ENCODE data around the gene NAGPA.
"Not testable (repeated sequence)": the region's sequence is repeated elsewhere in the genome, so short reads cannot be mapped to it uniquely, and the experiment has no call there.

NAGPA gene

DNA sequence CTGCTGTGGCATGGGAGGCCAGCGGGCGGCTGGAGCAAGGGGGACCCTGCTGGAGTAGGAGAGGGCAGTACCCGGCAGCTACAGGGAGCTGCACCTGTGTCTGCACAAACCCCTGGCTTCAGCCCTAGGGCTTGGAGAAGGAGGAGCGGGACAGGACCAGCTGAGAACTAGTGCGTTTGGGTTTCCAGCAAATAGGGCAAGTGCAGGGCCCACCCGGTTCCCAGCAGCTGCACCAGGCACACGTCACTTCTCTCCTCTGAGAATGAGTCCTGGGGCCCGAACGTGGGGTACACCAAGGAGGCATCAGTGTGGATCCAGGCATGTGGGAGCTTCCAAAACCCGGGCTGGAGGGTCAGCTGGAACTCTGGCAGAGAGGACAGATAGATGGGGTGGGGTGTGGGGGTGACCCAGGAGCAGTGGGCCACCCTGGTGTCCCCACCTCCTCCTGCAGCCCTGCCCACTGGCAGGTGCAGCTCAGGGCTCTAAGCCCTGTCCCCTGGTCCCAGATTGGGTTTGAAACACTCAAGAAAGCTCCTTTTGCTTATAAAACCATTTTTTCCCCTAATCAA lies 26.4 kb upstream of the NAGPA start:
- DNase-seq = no peak

DNA sequence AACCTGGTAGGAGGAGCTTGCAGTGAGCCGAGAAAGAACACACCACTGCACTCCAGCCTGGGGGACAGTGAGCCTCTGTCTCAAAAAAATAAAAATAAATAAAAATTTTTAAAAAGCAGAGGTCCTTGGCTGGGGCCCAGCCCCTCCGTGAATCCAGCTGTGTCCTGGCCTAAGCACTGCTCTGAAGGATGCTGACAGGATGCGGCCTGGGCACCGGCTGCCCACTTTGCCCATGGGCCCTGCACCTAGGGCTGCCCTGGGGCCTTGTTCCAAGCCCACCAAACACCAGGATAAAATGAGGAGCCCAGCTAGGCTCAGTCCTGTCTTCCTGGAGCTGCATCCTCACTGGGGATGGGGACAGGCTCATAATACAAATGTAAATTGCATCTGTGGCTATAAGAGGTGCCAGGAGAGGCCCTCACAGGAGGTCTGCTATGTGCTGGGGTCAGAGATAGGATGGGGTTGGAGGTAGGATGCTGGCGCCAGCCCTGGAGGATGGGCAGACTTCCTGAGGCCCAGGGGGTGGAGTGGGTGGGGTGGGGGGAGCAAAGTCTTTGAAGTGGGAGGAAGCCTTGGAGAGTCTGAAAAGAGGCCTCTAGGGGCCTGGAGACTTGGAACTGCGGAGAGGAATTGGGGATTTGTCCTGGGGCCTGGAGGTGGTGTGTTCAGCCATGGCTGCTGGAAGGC lies 25.8 kb upstream of the NAGPA start:
- no peak for DNase-seq

DNA sequence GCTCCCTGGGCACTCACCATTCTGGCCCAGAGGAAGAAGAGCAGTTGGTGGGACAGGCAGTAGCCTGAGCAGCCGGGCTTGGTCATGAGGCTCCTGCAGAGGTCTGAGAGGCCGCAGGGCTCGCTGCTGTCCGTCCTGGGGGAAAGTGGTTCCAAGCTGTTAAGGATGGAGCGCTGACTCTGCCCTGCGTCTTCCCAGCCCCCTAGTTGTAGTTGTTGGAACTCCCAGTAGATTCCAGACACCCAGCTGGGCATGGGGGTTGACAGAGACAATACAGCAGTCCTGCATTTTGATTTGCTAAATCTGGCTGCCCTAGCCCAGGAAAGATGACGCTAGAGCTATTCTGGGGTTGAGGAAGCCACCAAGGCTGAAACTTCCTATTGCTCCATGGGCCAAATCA lies 24.7 kb upstream of the NAGPA start:
- DNase-seq = no peak

DNA sequence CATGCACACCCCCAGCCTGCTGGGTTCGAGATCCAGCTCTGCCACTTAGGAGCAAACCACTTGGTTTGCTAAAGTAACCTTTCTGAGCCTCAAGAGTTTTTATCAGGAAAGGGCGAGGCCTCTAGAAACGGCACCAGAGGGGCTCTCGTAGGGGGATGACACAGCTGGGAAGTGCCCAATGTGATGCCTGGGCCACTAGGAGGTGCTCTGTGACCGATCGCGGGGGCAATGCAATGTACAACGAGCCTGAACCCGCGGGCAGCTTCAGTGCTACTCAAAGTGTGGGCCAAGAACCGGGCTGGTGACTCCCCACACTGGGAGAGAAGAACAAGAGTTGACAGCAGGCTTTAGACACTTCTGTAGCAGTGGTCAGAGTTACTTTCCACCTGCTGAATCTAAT lies 22.6 kb upstream of the NAGPA start:
- DNase-seq = peak in 1 of 4 experiments; percentile 21

DNA sequence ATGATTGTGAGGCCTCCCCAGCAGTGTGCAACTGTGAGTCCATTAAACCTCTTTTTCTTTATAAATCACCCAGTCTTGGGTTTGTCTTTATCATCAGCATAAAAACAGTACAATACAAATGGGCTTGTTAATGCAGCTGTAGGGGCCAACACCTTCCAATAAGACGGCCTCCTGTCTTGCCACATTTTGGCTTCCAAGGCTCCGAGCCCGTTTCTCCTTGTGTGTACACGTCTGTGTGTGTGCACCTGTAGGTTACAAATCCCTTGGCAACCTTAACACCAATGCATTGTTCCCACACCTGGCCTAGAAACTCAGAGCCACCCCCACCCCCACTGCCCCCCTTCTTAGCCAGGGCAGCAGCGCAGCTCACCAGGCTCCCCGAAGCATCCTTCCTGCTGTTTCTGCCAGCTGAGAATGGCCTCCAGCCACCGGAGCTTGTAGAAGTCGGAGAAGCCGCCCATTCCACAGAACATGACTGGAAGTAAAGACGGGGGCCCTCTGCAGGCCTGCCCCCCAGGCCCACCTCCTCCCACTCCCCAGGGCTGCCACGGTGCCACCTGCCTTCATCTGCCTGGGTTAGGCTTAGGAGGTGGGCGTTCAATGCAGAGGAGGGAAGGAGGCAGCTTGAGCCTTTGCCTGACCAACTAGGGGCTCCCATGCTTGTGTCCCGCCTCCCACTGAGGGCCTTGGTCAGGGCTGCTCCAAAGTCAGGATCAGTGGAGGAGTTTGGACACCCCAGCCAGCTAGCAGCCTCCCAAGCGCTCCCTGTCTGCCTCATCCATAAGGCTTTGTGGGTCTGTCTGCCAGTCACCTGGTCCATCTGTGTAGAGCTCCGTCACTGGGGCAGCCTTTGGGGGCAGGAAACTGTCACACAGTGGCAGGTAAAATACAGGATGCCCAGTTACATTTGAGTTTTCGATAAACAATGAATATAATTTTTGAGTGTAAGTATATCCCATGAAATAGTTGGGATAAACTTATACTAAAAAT lies 21.4 kb upstream of the NAGPA start:
- DNase-seq = no peak

DNA sequence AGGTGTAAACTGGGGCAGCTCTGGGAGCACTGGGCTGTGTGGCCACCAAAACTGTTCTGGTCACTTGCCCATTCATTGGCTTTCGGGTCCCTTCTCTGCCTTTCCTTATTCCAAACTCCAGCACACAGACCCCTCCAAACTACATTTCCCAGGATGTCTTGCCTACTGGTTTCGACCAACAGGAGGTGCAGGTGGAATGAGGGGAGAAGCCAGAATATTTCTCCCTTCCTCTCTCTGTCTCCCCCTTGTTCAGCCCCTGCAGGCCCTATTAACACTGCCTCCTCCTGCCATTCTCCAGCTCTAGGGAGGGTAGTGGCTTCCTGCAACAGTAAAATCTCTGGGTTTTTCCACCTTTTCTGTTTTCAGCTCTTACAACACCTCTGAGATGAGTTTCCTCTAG lies 13.2 kb upstream of the NAGPA start:
- no peak for DNase-seq

DNA sequence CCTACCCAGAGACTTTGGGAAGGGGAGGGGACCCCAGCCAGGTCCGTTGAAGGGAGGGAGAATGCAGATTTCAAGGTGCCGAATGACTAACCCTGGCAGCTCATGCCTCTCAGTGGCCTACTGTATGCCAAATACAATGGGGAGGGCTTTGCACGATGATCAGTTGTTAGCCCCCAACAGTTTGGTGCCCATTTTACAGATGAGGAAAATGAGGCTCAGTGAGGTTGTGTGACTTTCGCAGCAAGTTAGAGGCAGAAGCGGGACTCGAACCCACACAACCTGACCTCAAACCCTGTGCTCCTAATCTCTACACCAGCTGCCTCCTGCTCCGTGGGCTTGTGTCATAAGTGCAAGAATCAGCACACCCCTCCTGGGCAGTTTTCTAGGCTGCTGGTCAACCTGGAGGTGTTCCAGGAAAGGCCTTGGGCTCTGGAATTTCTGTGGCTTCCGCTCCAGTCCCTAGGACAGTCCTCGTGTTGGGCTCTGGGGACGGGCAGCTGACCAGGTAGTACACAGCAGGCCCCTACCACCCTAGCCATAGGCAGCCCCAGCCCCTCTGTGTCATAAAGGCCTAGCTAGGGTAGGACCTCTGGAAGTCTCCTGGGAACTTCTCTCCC lies 11.9 kb upstream of the NAGPA start:
- no peak for DNase-seq

DNA sequence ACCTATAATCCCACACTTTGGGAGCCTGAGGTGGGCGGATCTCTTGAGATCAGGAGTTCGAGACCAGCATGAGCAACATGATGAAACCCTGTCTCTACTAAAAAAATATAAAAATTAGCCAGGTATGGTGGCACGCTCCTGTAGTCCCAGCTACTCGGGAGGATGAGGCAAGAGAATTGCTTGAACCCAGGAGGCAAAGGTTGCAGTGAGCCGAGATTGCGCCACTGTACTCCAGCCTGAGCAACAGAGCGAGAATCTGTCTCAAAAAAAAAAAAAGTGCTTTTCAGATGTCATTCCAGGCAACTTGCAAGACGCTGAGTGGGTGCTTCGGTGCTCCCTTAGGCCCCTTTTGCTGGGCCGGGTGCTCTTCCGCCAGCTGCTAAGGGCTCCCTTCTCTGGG lies 10.8 kb upstream of the NAGPA start:
- not testable (repeated sequence) for DNase-seq

DNA sequence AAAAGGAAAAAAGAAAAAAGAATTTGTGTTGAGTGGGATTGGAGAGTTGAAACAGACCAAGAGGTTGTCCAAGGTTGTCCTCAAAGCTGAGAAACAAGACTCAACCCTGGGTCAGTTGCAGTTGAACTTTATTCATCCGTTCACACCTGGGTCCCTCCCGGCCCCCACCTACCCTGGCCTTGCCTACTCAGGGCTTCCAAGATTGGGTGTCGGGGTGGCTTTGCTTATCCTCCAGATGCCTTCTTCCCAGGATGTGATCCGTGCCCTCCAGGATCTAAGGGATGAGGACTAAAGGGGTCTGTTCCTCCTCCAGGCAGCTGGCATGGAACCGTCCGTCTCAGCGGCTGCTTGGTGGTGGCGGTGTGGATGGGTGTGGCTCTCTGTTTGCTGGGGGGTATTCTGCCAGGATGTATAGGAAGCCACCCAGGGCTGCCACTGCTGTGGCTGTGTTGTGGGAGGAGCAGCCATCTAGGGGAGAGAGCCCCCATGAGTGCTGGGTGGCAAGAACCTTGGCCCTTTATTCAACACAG lies 10.3 kb upstream of the NAGPA start:
- DNase-seq = no peak

DNA sequence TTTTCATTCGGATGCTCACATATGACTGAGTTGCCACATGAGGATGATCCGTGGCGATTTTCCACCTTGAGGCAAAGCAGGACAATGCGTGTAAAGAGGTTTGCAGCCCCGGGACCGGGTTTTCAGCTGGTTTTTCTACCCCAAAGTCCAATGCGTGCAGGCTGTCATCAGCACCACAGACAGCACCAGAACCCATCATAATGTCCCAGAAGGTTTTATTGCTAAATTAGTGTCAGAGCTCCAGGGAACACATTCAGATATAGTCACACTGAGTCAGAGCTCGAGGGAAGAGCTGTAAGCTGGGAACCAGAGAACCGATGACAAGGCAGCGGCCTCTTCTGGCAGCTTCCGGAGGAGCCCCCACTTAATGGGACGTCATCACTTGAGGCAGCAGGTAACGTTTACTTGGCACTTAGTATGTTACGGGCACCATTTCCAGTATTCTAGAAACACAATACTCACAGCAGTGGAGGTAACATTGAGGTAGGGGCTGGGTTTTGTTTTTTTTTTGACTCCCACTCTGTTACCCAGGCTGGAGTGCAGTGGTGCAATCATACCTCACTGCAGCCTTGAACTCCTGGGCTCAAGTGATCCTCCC lies 8.9 kb upstream of the NAGPA start:
- no peak for DNase-seq

DNA sequence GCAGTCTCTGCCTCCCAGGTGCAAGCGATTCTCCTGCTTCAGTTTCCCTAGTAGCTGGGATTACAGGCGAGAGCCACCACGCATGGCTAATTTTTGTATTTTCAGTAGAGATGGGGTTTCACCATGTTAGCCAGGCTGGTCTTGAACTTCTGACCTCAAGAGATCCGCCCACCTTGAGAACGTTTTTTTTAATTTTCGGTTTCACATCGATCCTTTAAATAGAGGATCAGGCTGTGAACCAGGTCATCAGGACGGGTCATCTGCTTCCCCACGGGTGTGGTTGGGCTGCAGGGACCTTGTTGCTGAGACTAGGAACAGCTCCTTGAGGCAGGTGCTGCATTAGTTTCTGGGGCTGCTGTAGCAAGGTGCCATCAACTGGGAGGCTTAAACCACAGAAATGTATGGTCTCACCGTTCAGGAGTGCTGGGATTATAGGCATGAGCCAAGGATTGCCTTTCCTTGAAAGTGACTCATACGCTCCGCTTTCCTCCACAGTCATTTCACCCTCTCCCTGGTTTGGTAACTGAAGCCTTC lies 7.9 kb upstream of the NAGPA start:
- DNase-seq = no peak

DNA sequence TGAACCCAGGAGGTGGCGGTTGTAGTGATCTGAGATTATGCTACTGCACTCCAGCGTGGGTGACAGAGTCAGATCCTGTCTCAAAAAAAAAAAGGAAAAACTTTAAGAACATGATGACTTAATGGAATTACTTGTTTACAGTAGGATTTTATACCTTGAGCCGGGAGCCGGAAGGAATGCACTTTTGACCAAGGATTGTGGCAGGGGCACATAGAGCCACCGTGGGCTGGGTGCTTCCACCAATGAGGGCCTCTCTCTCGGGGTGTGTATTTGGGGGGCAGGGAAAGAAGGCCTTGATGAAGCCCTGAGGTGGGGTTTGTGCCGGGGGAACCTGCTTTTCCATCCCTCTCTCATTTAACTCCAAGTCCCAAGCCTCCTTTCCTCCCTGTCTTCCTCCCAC lies 6.7 kb upstream of the NAGPA start:
- DNase-seq = no peak

DNA sequence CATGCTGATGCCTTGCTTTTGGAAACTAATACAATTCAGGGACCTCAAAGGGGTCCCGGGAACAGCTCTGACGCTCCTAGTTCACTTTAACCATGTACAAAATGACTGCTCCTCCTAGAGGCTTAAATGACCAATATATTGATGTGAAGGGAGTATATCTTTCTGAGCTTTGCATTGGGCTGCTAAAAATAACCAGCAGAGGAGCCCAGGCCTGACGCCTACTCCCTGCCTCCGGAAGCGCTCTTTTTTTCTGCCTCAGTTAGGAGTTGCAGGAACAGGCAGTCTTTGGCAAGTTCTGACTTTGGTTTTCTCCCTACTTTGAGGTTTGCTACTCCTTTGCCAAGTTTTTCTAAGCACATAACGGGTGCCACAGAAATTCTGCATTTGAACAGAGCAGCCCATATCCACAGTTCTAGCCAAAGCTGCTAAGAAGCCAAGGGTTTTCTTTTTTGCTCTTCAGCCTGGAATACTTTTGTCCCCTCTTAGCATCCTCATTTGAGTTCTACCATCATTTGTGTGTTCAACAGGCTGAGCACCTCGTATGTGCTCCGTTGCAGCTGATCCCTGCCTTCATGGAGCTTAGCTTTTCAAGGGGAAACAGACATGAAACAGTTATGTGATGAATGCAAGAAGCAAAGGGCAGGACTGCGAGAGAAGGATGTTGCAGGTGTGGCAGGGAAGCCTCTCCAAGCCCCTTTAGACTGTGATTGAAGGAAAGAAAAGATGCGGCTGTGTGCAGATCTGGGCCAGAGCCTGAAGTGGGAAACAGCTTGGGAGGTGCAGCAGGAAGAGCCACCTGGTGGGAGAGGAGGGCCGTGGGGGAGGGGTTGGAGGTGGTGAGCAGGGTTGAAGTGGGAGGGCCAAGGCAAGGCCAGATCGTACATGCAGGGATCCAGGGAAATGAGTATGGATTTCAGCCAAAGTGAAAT lies 2.8 kb upstream of the NAGPA start:
- no peak for DNase-seq

DNA sequence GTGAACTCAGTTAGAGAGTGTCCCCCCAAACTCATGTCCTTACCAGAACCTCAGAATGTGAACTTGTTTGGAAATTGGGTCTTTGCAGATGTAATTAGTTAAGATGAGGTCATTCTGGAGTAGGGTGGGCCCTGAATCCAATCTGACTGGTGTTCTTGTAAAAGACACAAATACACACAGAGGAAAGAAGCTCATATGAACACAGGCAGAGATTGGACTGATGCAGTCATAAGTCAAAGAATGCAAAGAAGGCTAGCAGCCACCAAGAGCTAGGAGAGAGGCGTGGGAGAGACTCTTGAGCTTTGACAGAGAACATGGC lies 2.1 kb upstream of the NAGPA start:
- no peak for DNase-seq

DNA sequence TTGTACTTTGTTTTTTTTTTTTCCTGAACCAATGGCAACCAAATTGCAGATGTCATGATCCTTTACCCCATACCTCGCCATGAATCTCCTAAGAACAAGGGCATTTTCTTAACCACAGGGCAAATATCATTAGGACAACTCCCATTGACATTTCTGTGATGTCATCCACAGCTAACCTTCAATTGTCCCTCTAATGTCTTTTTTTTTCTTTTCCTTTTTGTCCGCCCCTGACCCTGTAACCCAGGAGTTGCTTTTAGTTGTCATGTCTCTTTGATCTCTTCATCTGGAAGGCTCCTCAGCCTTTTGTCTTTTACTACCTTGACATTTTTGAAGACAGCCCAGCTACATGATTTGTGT lies 410 bp upstream of the NAGPA start:
- no peak for DNase-seq

DNA sequence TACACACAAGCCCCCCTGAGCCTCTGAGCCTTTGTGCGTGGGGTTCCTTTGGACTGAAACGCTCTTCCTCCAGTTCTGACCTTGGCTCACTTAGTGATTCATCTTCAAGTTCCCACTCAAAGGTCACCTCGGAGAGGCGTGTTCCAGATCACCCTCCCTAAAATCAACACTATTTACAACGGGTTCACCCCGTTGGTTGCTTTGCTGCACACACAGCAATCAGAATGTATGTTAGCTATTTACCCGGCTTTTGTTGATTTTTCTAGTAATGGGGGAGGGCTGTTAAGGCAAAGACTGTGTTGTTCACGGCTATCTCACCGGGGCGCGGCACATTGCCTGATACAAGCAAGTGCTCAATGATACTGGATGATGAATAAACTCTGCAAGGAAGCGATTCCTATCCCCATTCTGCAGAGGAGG lies 977 bp downstream of the NAGPA start:
- DNase-seq = no peak

DNA sequence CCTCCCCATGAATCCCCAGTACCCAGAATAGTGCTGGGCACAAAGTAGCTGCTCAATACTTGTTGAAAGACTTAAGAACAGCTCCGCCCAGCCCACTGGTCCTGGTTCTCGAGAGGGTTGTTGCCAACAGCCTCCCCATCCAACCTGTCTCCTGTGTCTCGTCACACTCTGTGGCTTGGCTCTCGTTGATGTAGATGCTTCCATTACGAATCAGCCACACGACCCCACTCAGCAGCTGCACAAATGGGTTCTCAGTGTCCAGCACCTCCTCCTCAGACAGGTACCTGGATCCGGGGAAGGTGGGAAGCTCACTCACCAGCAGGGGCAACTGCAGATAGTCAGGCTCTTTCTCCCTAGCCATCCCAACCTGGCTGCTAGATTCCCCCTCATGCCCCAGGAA lies 2.1 kb downstream of the NAGPA start:
- DNase-seq = no peak

DNA sequence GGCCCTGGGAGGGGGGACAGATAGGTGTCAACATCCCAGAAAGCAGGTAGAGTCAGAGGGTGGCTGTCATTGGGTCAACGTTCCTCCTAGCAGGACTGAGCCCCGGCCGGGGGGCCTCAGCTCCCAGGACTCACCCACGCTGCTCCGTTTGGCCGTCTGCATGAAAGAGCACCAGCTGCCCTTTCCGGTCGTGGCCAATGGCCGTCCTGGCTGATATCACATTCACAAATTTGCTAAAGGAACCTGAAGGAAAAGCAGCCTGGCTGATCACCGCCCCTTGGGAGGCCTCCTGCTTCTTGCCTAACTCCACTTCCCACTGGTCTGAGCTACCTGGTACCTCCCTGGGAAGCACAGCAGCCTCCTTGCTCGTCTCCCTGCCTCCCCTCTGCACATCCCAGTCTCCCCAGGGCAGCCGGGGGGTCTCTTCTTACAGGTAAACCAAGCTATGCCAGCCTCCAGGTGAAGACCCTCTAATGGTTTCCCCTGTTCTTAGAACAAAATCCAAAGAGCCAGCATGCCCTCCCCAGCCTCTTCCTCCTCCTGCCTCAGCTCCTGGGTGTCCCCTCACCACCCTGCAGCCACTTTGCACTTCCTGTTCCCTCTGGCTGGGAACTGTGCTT lies 3.4 kb downstream of the NAGPA start:
- DNase-seq = no peak

DNA sequence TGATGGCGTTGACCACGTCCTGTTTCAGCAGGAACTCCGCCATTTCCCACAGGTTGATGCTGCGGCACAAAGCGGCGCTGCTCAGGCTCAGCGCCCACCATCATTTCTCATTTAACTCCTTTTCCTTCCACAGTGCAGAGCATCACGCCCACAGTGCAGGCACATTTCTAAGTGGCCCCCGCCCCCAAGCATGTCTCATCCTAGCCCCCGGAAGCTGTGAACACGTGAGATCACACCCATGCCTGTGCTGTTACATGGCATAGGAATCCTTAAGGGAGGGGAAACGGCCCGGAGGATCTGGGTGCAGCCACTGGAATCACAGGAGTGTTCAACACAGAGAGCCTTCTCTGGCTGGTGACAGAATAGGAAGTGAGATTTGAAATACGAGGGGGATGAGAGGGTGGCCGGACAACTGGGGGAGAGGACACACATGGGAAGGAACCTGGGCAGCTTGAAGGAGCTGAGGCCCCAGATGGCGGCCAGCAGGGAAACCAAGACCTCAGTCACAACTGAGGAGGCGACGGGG lies 4.7 kb downstream of the NAGPA start:
- DNase-seq = no peak

DNA sequence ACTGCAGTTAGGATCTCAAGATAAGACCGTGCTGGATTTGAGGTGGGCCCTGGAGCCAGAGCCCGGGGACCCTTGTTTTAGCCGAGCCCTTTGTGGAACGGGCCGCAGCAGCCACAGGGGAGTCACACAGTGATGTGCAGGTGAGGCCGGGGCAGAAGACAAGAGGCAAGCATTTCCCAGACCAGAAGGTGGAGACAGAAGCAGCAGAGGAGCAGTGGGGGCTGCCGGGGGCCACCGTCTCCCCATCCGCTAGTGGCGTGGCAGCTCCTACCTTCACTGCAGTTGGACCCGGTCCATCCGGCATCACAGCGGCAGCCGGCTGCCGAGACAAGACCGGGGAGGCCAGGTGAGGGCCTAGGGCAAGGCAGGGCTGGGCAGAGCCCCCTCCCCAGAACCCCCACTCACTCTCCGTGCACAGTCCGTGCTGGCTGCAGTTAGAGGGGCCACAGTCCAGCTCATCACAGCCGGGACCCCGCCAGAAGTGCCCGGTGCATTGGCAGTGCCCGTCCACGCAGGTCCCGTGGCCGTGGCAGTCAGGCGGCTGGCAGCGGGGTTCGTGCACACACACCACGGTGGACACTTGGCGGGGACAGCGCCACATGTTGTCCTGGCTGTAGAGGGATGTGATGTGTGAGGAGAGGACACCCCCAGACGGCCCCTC lies 6.0 kb downstream of the NAGPA start:
- no peak for DNase-seq

All from activated naive CD4-positive, alpha-beta T cell (primary cell).